ENCODE results near the gene YOD1. TPM values are rescaled to one million over a fixed set of nuclear protein-coding genes. Genes with fewer than 3 reads are reported as not detected.

The YOD1 gene
- total and polyA plus RNA-seq, 2 of the 13 experiments (the other 11 are each of a cell fraction or from before 2014, with no cell fraction given) = 3.4 to 9.1 TPM

DNA sequence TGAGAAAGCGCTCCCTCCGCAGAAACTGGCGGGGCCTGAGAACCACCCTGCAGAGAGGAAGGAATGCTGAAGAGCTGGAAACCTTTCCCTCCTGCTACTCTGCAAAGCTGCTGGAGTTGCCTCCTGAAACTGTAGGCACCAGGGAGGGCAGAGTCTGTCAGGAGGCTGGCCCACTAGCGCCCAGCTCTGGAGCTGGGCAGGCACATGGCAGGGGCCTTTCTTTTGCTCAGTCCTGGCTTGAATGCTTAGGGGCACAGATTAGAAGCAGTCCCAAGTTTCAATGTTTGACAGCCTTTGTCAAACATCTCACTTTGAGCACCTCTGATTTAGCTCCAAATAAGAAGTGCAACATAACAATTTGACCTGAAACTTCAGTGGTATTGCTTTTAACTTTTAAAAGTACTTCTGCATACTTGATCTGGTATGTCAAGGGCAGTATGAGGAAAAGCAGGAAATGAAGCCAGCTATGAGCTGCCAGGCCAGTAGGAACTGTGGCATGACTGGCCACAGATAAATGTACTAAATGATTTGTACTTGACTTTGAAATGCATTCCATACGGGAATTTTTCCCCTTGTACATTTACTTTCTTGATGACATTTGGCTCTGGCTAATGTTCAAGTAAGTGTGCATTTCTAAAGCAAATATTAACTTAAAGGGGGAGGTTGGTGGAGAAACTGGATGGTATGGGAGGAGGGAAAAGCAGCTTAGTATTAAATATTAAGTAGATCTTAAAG, 25.7 kb downstream of the YOD1 start (continued):
- TF ChIP-seq U2AF2 (IDR thresholded peaks at IDR 0.05; ENCODE audit: low read depth, low read length) (no peak), ZNF839 (CRISPR knock-in tag; IDR thresholded peaks at IDR 0.05; ENCODE audit: borderline replicate concordance) (no peak), POLR2AphosphoS2 (IDR thresholded peaks at IDR 0.05; ENCODE audit: low read depth, low read length) (no peak), ZXDC (CRISPR knock-in tag; IDR thresholded peaks at IDR 0.05) (no peak), ZNF382 (CRISPR knock-in tag; IDR thresholded peaks at IDR 0.05; ENCODE audit: borderline replicate concordance) (no peak), ZNF329 (CRISPR knock-in tag; IDR thresholded peaks at IDR 0.05; ENCODE audit: low read depth) (no peak), ZNF430 (CRISPR knock-in tag; IDR thresholded peaks at IDR 0.05) (no peak), RARG (CRISPR knock-in tag; IDR thresholded peaks at IDR 0.05; ENCODE audit: low read depth) (no peak), HHEX (CRISPR knock-in tag; IDR thresholded peaks at IDR 0.05) (peak; percentile 64), ZNF225 (CRISPR knock-in tag; IDR thresholded peaks at IDR 0.05) (no peak), POGZ (CRISPR knock-in tag; IDR thresholded peaks at IDR 0.05) (no peak), MEIS1 (CRISPR knock-in tag; IDR thresholded peaks at IDR 0.05; ENCODE audit: borderline replicate concordance) (no peak), FOXJ3 (CRISPR knock-in tag; IDR thresholded peaks at IDR 0.05; ENCODE audit: borderline replicate concordance) (no peak), BRD4 (CRISPR knock-in tag; IDR thresholded peaks at IDR 0.05) (no peak), ZC3H13 (CRISPR knock-in tag; IDR thresholded peaks at IDR 0.05) (no peak), RBM22 (optimal IDR thresholded peaks at IDR 0.05; ENCODE audit: low read length) (no peak), SNAI1 (CRISPR knock-in tag; IDR thresholded peaks at IDR 0.05; ENCODE audit: borderline replicate concordance) (no peak)
- TF ChIP-seq, protein P1, sequence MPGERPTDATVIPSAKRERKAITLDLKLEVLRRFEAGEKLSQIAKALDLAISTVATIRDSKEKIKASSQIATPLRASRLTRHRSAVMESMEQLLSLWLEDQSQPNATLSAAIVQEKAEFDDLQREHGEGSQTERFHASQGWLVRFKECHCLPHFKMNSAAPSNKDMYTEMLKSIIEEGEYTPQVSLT (CRISPR knock-in tag; IDR thresholded peaks at IDR 0.05; ENCODE audit: borderline replicate concordance, low read depth) = no peak
- TF ChIP-seq, protein P2, sequence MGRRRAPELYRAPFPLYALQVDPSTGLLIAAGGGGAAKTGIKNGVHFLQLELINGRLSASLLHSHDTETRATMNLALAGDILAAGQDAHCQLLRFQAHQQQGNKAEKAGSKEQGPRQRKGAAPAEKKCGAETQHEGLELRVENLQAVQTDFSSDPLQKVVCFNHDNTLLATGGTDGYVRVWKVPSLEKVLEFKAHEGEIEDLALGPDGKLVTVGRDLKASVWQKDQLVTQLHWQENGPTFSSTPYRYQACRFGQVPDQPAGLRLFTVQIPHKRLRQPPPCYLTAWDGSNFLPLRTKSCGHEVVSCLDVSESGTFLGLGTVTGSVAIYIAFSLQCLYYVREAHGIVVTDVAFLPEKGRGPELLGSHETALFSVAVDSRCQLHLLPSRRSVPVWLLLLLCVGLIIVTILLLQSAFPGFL (CRISPR knock-in tag; IDR thresholded peaks at IDR 0.05) = no peak
- TF ChIP-seq, protein P3, sequence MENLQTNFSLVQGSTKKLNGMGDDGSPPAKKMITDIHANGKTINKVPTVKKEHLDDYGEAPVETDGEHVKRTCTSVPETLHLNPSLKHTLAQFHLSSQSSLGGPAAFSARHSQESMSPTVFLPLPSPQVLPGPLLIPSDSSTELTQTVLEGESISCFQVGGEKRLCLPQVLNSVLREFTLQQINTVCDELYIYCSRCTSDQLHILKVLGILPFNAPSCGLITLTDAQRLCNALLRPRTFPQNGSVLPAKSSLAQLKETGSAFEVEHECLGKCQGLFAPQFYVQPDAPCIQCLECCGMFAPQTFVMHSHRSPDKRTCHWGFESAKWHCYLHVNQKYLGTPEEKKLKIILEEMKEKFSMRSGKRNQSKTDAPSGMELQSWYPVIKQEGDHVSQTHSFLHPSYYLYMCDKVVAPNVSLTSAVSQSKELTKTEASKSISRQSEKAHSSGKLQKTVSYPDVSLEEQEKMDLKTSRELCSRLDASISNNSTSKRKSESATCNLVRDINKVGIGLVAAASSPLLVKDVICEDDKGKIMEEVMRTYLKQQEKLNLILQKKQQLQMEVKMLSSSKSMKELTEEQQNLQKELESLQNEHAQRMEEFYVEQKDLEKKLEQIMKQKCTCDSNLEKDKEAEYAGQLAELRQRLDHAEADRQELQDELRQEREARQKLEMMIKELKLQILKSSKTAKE (CRISPR knock-in tag; IDR thresholded peaks at IDR 0.05; ENCODE audit: borderline replicate concordance) = peak; percentile 37; the same call in 1 of the 2 replicates
- TF ChIP-seq, protein P4, sequence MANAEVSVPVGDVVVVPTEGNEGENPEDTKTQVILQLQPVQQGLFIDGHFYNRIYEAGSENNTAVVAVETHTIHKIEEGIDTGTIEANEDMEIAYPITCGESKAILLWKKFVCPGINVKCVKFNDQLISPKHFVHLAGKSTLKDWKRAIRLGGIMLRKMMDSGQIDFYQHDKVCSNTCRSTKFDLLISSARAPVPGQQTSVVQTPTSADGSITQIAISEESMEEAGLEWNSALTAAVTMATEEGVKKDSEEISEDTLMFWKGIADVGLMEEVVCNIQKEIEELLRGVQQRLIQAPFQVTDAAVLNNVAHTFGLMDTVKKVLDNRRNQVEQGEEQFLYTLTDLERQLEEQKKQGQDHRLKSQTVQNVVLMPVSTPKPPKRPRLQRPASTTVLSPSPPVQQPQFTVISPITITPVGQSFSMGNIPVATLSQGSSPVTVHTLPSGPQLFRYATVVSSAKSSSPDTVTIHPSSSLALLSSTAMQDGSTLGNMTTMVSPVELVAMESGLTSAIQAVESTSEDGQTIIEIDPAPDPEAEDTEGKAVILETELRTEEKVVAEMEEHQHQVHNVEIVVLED (CRISPR knock-in tag; IDR thresholded peaks at IDR 0.05; ENCODE audit: borderline replicate concordance) = no peak
